ENCODE data around the gene RALGAPA1. TPM values are rescaled to one million over a fixed set of nuclear protein-coding genes. Genes with fewer than 3 reads are reported as not detected.

RALGAPA1 gene
- total RNA-seq, 1 donor from 2014 or later: 35.1 TPM

- peaks cover 28% of the 10 kb centered on the region for H3K27me3 Mint-ChIP-seq
- no peak overlapping the region for H3K27ac Mint-ChIP-seq
- no peak for DNase-seq
- H3K9me3 Mint-ChIP-seq: no peaks in the 10 kb centered on the region
- H3K4me3 Mint-ChIP-seq: no peak overlapping the region
- intact Hi-C loops (cut with micrococcal nuclease): no loop called here
- H3K36me3 Mint-ChIP-seq (ENCODE audit: low read depth): no peaks in the 10 kb centered on the region
- H3K4me1 Mint-ChIP-seq: peaks cover 4% of the 10 kb centered on the region
Observed at GRCh38 chr14:35503646-35504045, 305.4 kb downstream of the RALGAPA1 start.

GRCh38 chr14:35499180-35499579, 309.9 kb downstream of the RALGAPA1 start:
- intact Hi-C loops (cut with micrococcal nuclease): no loop called here
- H3K36me3 Mint-ChIP-seq (ENCODE audit: low read depth): no peaks in the 10 kb centered on the region
- no peak overlapping the region for H3K27ac Mint-ChIP-seq
- DNase-seq: no peak
- H3K4me3 Mint-ChIP-seq: no peak overlapping the region
- H3K9me3 Mint-ChIP-seq: peaks cover 3% of the 10 kb centered on the region
- no peaks in the 10 kb centered on the region for H3K4me1 Mint-ChIP-seq
- peaks cover 27% of the 10 kb centered on the region for H3K27me3 Mint-ChIP-seq

GRCh38 chr14:35495278-35495677, 313.8 kb downstream of the RALGAPA1 start:
- intact Hi-C loops (cut with micrococcal nuclease): no loop called here
- H3K27ac Mint-ChIP-seq: no peak overlapping the region
- H3K36me3 Mint-ChIP-seq (ENCODE audit: low read depth): no peaks in the 10 kb centered on the region
- H3K4me1 Mint-ChIP-seq: no peaks in the 10 kb centered on the region
- peaks cover 12% of the 10 kb centered on the region for H3K9me3 Mint-ChIP-seq
- H3K27me3 Mint-ChIP-seq: peaks cover 16% of the 10 kb centered on the region
- no peak overlapping the region for H3K4me3 Mint-ChIP-seq
- DNase-seq: no peak

GRCh38 chr14:35492569-35493014, 316.5 kb downstream of the RALGAPA1 start:
- Mint-ChIP-seq H3K4me3 (no peak overlapping the region), H3K27ac (no peak overlapping the region), H3K36me3 (ENCODE audit: low read depth) (no peaks in the 10 kb centered on the region), H3K9me3 (peaks cover 12% of the 10 kb centered on the region), H3K4me1 (no peaks in the 10 kb centered on the region), H3K27me3 (peaks cover 3% of the 10 kb centered on the region)
- DNase-seq: no peak
- intact Hi-C loops (cut with micrococcal nuclease): no loop called here

Other genes starting within 250 kb of the RALGAPA1 start
- 6.0 and 8.2 TPM in 2 replicates for gene BRMS1L, start 17.0 kb upstream of the RALGAPA1 start, total RNA-seq

Data from activated CD4-positive, alpha-beta T cell treated with anti-CD3 and anti-CD28 coated beads, Interleukin-2, amount 10 ng/mL, durations not matched to agents 24 days and 14 days (primary cell).